ENCODE measurements around the gene PPM1L. TPM values are rescaled to one million over a fixed set of nuclear protein-coding genes. Genes with fewer than 3 reads are reported as not detected.

PPM1L gene
- total RNA-seq, 1 experiment from 2014 or later: 13.2 TPM

GRCh38 chr3:160780245-160780644 is 24.2 kb downstream of the PPM1L start:
- no peak for ATAC-seq
- no peak overlapping the region for H3K4me3 ChIP-seq (replicated peaks in 1 of 2; ENCODE audit: low read depth in 1 of 2, low read length in 2 of 2)
- H3K27me3 ChIP-seq (ENCODE audit: insufficient read depth, low read length): no peaks in the 10 kb centered on the region
- H3K36me3 ChIP-seq (ENCODE audit: control insufficient read depth in 1 of 2, insufficient read depth in 2 of 2, low read length in 2 of 2): no peaks in the 10 kb centered on the region
- ChIA-PET RAD21 (ENCODE audit: low non-redundant PET in 1 of 2, low total read pairs in 2 of 2, uncharacterized antibody in 2 of 2, unreplicated experiment in 2 of 2) (no interaction called here), CTCF (no interaction called here), POLR2A (no interaction called here)
- no peaks in the 10 kb centered on the region for H4K20me1 ChIP-seq (ENCODE audit: insufficient read depth)
- no peaks in the 10 kb centered on the region for H3K9me2 ChIP-seq (ENCODE audit: insufficient read depth)
- H3K9ac ChIP-seq (ENCODE audit: low read length): no peak overlapping the region
- no peak for DNase-seq (ENCODE audit: low read depth, low spot score)
- no peak overlapping the region for H3K27ac ChIP-seq (ENCODE audit: low read depth, low read length)
- no peaks in the 10 kb centered on the region for H3K79me2 ChIP-seq (ENCODE audit: insufficient read depth, low read length)
- no TSS peak for BruUV-seq (replicated peaks)
- H2AFZ ChIP-seq (ENCODE audit: low read depth, low read length, poor library complexity, severe bottlenecking): no peak overlapping the region
- intact Hi-C loops (cut with micrococcal nuclease): no loop called here
- TF ChIP-seq SP1 (IDR thresholded peaks at IDR 0.05; ENCODE audit: low read depth): no peak
- no peak for TF ChIP-seq FOSL1 (IDR thresholded peaks at IDR 0.05; ENCODE audit: low read depth)
- TF ChIP-seq CBX3 (IDR thresholded peaks at IDR 0.05; ENCODE audit: low read depth): no peak
- no peak for TF ChIP-seq EZH2 (IDR thresholded peaks at IDR 0.05)
- TF ChIP-seq RAD21 (IDR thresholded peaks at IDR 0.05; ENCODE audit: low read depth): no peak
- TF ChIP-seq EZH2phosphoT487 (IDR thresholded peaks at IDR 0.05; ENCODE audit: borderline replicate concordance): no peak
- TF ChIP-seq CTCF (IDR thresholded peaks at IDR 0.05 in 2 of 3, conservative IDR thresholded peaks at IDR 0.05 in 1 of 3; ENCODE audit: borderline replicate concordance in 1 of 3, insufficient read depth in 1 of 3, low read depth in 2 of 3, low read length in 2 of 3): no peak
- no peak for TF ChIP-seq JUND (IDR thresholded peaks at IDR 0.05)
- no peak for TF ChIP-seq YY1 (IDR thresholded peaks at IDR 0.05; ENCODE audit: extremely low read depth, insufficient replicate concordance, low read depth, low read length)
- TF ChIP-seq EGR1 (IDR thresholded peaks at IDR 0.05; ENCODE audit: low read depth): no peak
- TF ChIP-seq POLR2AphosphoS5 (IDR thresholded peaks at IDR 0.05; ENCODE audit: low read depth, low read length): no peak
- TF ChIP-seq TCF7L2 (IDR thresholded peaks at IDR 0.05; ENCODE audit: borderline replicate concordance, extremely low read depth, insufficient read depth, insufficient read length): no peak
- no peak for TF ChIP-seq MAX (IDR thresholded peaks at IDR 0.05)
- H3K4me1 ChIP-seq (ENCODE audit: control insufficient read depth in 1 of 2, insufficient read depth in 2 of 2, low read length in 2 of 2): peaks cover 8 to 12% of the 10 kb centered on the region in 2 experiments; a peak in 3 of 4 replicates
- no peaks in the 10 kb centered on the region for H3K9me3 ChIP-seq (ENCODE audit: control insufficient read depth in 1 of 2, insufficient read depth in 1 of 2, low read depth in 1 of 2, low read length in 2 of 2)
- no peak overlapping the region for H3K4me2 ChIP-seq (ENCODE audit: low read length)

Data from HCT116 (cell line).